Hepatocyte (in vitro differentiated cells): ENCODE results near the gene CA11. TPM values are rescaled to one million over a fixed set of nuclear protein-coding genes. Genes with fewer than 3 reads are reported as not detected.
A peak's percentile ranks its signal among the peaks of the same experiment; 100 is the strongest.

ENCODE experiments used
- DNase-seq: peaks from one replicate; pipeline ENCODE4 v3.0.0-alpha.2; 2016; ENCODE audit warnings: low spot score
- H2AFZ ChIP-seq: fragments of 200-600 bp; sonication (generic); 2 replicates; pipeline ENCODE4 v1.6.0; 2016; ENCODE audit warnings: antibody characterized with exemption, mild to moderate bottlenecking
- H3K27ac ChIP-seq: fragments of 200-600 bp; sonication (generic); 2 replicates; pipeline ENCODE4 v1.5.1; 2016; ENCODE audit warnings: mild to moderate bottlenecking
- H3K27me3 ChIP-seq: fragments of 200-600 bp; sonication (generic); 2 replicates; pipeline ENCODE4 v1.6.1; 2016
- H3K36me3 ChIP-seq: fragments of 200-600 bp; sonication (generic); replicated peaks from 2 replicates; pipeline ENCODE4 v1.5.1; 2016; ENCODE audit warnings: low read depth; ENCODE audit not compliant: insufficient read depth
- H3K4me1 ChIP-seq: fragments of 200-600 bp; sonication (generic); 2 replicates; pipeline ENCODE4 v1.5.1; 2016; ENCODE audit warnings: mild to moderate bottlenecking, moderate library complexity; ENCODE audit not compliant: insufficient read depth
- H3K4me2 ChIP-seq: fragments of 200-600 bp; sonication (generic); 2 replicates; pipeline ENCODE4 v1.6.0; 2016
- H3K4me3 ChIP-seq: fragments of 200-600 bp; sonication (generic); 2 replicates; pipeline ENCODE4 v1.5.1; 2016; ENCODE audit warnings: mild to moderate bottlenecking
- H3K79me2 ChIP-seq: fragments of 200-600 bp; sonication (generic); 2 replicates; pipeline ENCODE4 v1.6.0; 2017; ENCODE audit warnings: mild to moderate bottlenecking
- H3K9me2 ChIP-seq: fragments of 200-600 bp; sonication (generic); replicated peaks from 2 replicates; pipeline ENCODE4 v1.6.0; 2017; ENCODE audit warnings: mild to moderate bottlenecking; ENCODE audit not compliant: insufficient read depth
- H3K9me3 ChIP-seq: fragments of 200-600 bp; sonication (generic); 2 replicates; pipeline ENCODE4 v1.5.1; 2016; ENCODE audit warnings: low read depth, mild to moderate bottlenecking
- H4K20me1 ChIP-seq: fragments of 200-600 bp; sonication (generic); 2 replicates; pipeline ENCODE4 v1.6.0; 2016; ENCODE audit warnings: mild to moderate bottlenecking; ENCODE audit not compliant: insufficient read depth, poor library complexity, severe bottlenecking
- EZH2 ChIP-seq: fragments of 200-600 bp; sonication (generic); IDR thresholded peaks from 2 replicates; pipeline ENCODE4 v1.6.1; 2016; ENCODE audit warnings: antibody characterized with exemption, mild to moderate bottlenecking, borderline replicate concordance
- EZH2phosphoT487 ChIP-seq: fragments of 200-600 bp; sonication (generic); IDR thresholded peaks from one replicate; pipeline ENCODE4 v1.6.1; 2018; ENCODE audit warnings: antibody characterized with exemption, mild to moderate bottlenecking, low read depth, moderate library complexity; ENCODE audit not compliant: unreplicated experiment, severe bottlenecking
- WGBS: methylation state at CpG from one replicate; pipeline ENCODE4 v1.1.6; 2016; ENCODE audit warnings: low lambda C conversion rate; ENCODE audit errors: missing lambda C conversion rate; 5-methylcytosine and 5-hydroxymethylcytosine counted together
- polyA plus RNA-seq: library from polyadenylated mRNA; unstranded; fragments of >200 nt; fragmentation: Nextera tagmentation; extraction: Ambion mirVana; gene quantifications from 2 replicates; pipeline ENCODE4 v1.2.1, GENCODE V29; 2016
- total RNA-seq: library from RNA; depleted of rRNA; stranded (reverse); fragments of >200 nt; gene quantifications from 2 replicates; pipeline ENCODE4 v1.2.3, GENCODE V29; 2014
- TF ChIP-seq, protein P1 (sequence below): fragments of 200-600 bp; sonication (generic); IDR thresholded peaks from 2 replicates; pipeline ENCODE4 v1.5.1; 2016; ENCODE audit warnings: antibody characterized with exemption, mild to moderate bottlenecking; ENCODE audit not compliant: poor library complexity

Gene CA11
- total and polyA plus RNA-seq, 2 experiments from 2014 or later = 12.0 to 43.6 TPM

- Histone ChIP-seq H3K9me2 (no peaks in the 10 kb centered on the region), H3K4me3 (no peak within 1 kb of the TSS), H3K4me1 (peaks cover 29% of the 10 kb centered on the region), H3K36me3 (no peaks in the 10 kb centered on the region), H3K27ac (peak within 1 kb of the TSS; percentile 86), H3K9me3 (no peaks in the 10 kb centered on the region), H3K27me3 (no peaks in the 10 kb centered on the region), H2AFZ (no peak within 1 kb of the TSS), H4K20me1 (peaks cover 34% of the 10 kb centered on the region), H3K4me2 (peak within 1 kb of the TSS; percentile 99), H3K79me2 (peaks cover 38% of the 10 kb centered on the region)
- 55% methylated on average over 25 of the region's 31 CpGs for WGBS
- peak; percentile 91 for DNase-seq
- TF ChIP-seq EZH2 (no peak), EZH2phosphoT487 (no peak)
- TF ChIP-seq, protein P1, sequence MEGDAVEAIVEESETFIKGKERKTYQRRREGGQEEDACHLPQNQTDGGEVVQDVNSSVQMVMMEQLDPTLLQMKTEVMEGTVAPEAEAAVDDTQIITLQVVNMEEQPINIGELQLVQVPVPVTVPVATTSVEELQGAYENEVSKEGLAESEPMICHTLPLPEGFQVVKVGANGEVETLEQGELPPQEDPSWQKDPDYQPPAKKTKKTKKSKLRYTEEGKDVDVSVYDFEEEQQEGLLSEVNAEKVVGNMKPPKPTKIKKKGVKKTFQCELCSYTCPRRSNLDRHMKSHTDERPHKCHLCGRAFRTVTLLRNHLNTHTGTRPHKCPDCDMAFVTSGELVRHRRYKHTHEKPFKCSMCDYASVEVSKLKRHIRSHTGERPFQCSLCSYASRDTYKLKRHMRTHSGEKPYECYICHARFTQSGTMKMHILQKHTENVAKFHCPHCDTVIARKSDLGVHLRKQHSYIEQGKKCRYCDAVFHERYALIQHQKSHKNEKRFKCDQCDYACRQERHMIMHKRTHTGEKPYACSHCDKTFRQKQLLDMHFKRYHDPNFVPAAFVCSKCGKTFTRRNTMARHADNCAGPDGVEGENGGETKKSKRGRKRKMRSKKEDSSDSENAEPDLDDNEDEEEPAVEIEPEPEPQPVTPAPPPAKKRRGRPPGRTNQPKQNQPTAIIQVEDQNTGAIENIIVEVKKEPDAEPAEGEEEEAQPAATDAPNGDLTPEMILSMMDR = no peak
Measured at GRCh38 chr19:48614436-48615230, 31.4 kb downstream of the CA11 start, which contains the start of gene FAM83E. FAM83E (minus strand) TSS chr19:48615076; CDS start chr19:48613372, 1,704 bp downstream.

DNA sequence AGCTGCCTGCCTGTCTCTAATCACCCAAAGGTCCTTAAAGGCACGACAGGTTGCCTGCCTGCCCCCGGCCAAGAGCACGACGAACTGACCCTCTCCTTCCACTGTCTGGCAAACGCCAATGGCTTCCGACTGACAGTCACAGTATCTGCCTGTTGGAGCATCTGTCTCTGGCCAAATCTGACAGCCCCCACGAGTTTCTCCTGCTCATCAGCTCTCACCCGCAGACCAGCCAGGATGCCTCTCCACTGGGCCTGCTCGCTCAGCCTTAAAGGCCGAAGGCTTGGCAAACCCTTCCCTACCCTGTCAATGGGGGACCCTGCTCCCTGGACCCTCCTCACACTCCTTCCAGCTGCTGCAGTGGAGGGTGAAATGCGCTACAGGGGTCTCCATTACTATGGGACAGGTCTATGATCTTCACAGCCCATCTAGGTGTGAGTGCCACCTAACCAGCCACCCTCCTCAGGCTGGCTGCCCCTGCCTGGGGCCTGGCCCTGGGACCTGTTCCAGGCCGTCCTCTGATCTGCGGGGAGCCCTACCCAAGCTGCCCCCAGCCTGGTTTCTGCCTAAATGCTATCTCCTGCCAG, 32.0 kb downstream of the CA11 start:
- H3K4me2 ChIP-seq = peak overlapping the region; percentile 75
- H3K27ac ChIP-seq = peak overlapping the region; percentile 86
- peaks cover 29% of the 10 kb centered on the region for H3K4me1 ChIP-seq
- H3K27me3 ChIP-seq = no peaks in the 10 kb centered on the region
- no peak overlapping the region for H3K4me3 ChIP-seq
- DNase-seq = no peak
- TF ChIP-seq, protein P1 = no peak
- no peak for TF ChIP-seq EZH2phosphoT487
- no peak for TF ChIP-seq EZH2
- no peak overlapping the region for H2AFZ ChIP-seq
- H3K36me3 ChIP-seq = no peaks in the 10 kb centered on the region
- peaks cover 34% of the 10 kb centered on the region for H4K20me1 ChIP-seq
- H3K9me3 ChIP-seq = no peaks in the 10 kb centered on the region
- H3K79me2 ChIP-seq = peaks cover 38% of the 10 kb centered on the region
- WGBS = 79% methylated on average over 13 of the region's 13 CpGs
- H3K9me2 ChIP-seq = no peaks in the 10 kb centered on the region

GRCh38 chr19:48613024-48613851, 32.7 kb downstream of the CA11 start:
- Histone ChIP-seq H3K79me2 (peaks cover 32% of the 10 kb centered on the region), H3K36me3 (no peaks in the 10 kb centered on the region), H2AFZ (no peak overlapping the region), H3K4me3 (no peak overlapping the region), H3K9me3 (no peaks in the 10 kb centered on the region), H3K4me1 (peaks cover 29% of the 10 kb centered on the region), H3K27ac (peak overlapping the region; percentile 86), H3K4me2 (peak overlapping the region; percentile 75), H3K9me2 (no peaks in the 10 kb centered on the region), H3K27me3 (no peaks in the 10 kb centered on the region), H4K20me1 (peaks cover 31% of the 10 kb centered on the region)
- WGBS = 92% methylated on average over 37 of the region's 39 CpGs
- TF ChIP-seq EZH2phosphoT487 (no peak), EZH2 (no peak)
- TF ChIP-seq, protein P1 = no peak
- DNase-seq = no peak
